ENCODE measurements around the gene MTCL1. TPM values are rescaled to one million over a fixed set of nuclear protein-coding genes. Genes with fewer than 3 reads are reported as not detected.
A peak's percentile ranks its signal among the peaks of the same experiment; 100 is the strongest.

The MTCL1 gene
- total RNA-seq, 1 donor from 2014 or later, result 59.3 TPM

- Mint-ChIP-seq H3K4me3 (ENCODE audit: unreplicated experiment) (no peak overlapping the region), H3K9me3 (ENCODE audit: unreplicated experiment) (peaks cover 5% of the 10 kb centered on the region), H3K4me1 (ENCODE audit: low read depth, unreplicated experiment) (peaks cover 5% of the 10 kb centered on the region), H3K27me3 (ENCODE audit: low read depth, unreplicated experiment) (peaks cover 12% of the 10 kb centered on the region), H3K36me3 (ENCODE audit: low read depth, unreplicated experiment) (peaks cover 2% of the 10 kb centered on the region), H3K27ac (ENCODE audit: unreplicated experiment) (peak overlapping the region; percentile 29)
- no peak overlapping the region for H3K4me2 ChIP-seq (ENCODE audit: low read length)
- TF ChIP-seq CTCF (IDR thresholded peaks at IDR 0.05; ENCODE audit: insufficient read depth, low read depth, low read length), result no peak
- no peak for TF ChIP-seq EZH2 (IDR thresholded peaks at IDR 0.05; ENCODE audit: insufficient read depth, low read length)
- FAIRE-seq (no peak), DNase-seq (ENCODE audit: low read depth) (no peak)
- no peaks in the 10 kb centered on the region for H4K20me1 ChIP-seq (ENCODE audit: insufficient read depth, low read length)
- no peak overlapping the region for H2AFZ ChIP-seq (ENCODE audit: low read depth, low read length)
- no peaks in the 10 kb centered on the region for H3K9me3 ChIP-seq (ENCODE audit: insufficient read depth, low read depth, low read length)
- H3K27ac ChIP-seq (ENCODE audit: low read depth, low read length), result no peak overlapping the region
- H3K27me3 ChIP-seq (ENCODE audit: insufficient read depth, low read length), result no peaks in the 10 kb centered on the region
- no peaks in the 10 kb centered on the region for H3K36me3 ChIP-seq (ENCODE audit: insufficient read depth, low read length)
- peaks cover 15% of the 10 kb centered on the region for H3K4me1 ChIP-seq (ENCODE audit: insufficient read depth, low read length)
- H3K4me3 ChIP-seq (ENCODE audit: insufficient read depth, low read depth, low read length), result no peak overlapping the region
- H3K79me2 ChIP-seq (ENCODE audit: insufficient read depth, low read length), result no peaks in the 10 kb centered on the region
- H3K9ac ChIP-seq (ENCODE audit: low read length), result no peak overlapping the region
These were observed 140.2 kb downstream of the MTCL1 start for GRCh38 chr18:8845506-8845905.

DNA sequence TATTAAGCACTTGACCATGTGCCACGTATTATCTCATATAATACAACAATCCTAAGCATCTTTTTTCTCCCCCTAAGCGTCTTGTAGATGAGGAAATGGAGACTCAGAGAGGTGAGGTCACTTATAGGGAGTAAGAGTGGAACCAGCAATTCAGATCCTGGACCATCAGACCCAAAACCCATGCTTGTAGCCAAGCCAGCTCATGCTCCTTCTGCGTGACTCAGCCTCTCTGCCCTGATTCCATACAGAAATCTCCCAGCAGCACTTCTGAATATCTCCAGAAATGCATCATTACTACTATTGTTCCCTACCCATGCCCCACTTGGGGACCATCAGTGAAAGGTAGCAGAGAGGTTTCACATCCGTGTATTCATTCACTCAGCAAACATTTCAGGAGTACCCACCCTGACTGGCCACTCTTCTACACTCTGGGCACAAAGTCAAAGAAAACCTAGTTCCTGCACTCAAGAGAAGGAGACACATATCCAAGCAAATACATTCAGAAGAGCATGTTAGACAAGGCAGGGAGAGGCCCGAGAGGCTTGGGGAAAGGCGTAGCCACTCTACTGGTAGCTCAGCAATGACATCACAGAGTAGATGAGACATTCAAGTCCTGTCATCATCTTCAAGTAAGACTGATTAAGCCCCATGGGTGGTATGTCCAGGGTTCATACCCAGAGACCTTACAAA lies 141.9 kb downstream of the MTCL1 start:
- peaks cover 2% of the 10 kb centered on the region for H3K4me1 Mint-ChIP-seq (ENCODE audit: low read depth, unreplicated experiment)
- Histone ChIP-seq H3K9ac (ENCODE audit: low read length) (no peak overlapping the region), H3K36me3 (ENCODE audit: insufficient read depth, low read length) (no peaks in the 10 kb centered on the region), H3K9me3 (ENCODE audit: insufficient read depth, low read depth, low read length) (no peaks in the 10 kb centered on the region), H3K79me2 (ENCODE audit: insufficient read depth, low read length) (no peaks in the 10 kb centered on the region), H3K4me3 (ENCODE audit: insufficient read depth, low read depth, low read length) (no peak overlapping the region), H3K4me1 (ENCODE audit: insufficient read depth, low read length) (peaks cover 9% of the 10 kb centered on the region), H4K20me1 (ENCODE audit: insufficient read depth, low read length) (no peaks in the 10 kb centered on the region), H3K27ac (ENCODE audit: low read depth, low read length) (no peak overlapping the region), H3K27me3 (ENCODE audit: insufficient read depth, low read length) (no peaks in the 10 kb centered on the region), H2AFZ (ENCODE audit: low read depth, low read length) (no peak overlapping the region), H3K4me2 (ENCODE audit: low read length) (no peak overlapping the region)
- H3K36me3 Mint-ChIP-seq (ENCODE audit: low read depth, unreplicated experiment), result peaks cover 2% of the 10 kb centered on the region
- peaks cover 12% of the 10 kb centered on the region for H3K27me3 Mint-ChIP-seq (ENCODE audit: low read depth, unreplicated experiment)
- H3K27ac Mint-ChIP-seq (ENCODE audit: unreplicated experiment), result no peak overlapping the region
- no peak overlapping the region for H3K4me3 Mint-ChIP-seq (ENCODE audit: unreplicated experiment)
- DNase-seq (ENCODE audit: low read depth) (peak; percentile 72), FAIRE-seq (no peak)
- peaks cover 5% of the 10 kb centered on the region for H3K9me3 Mint-ChIP-seq (ENCODE audit: unreplicated experiment)
- TF ChIP-seq EZH2 (IDR thresholded peaks at IDR 0.05; ENCODE audit: insufficient read depth, low read length) (no peak), CTCF (IDR thresholded peaks at IDR 0.05; ENCODE audit: insufficient read depth, low read depth, low read length) (no peak)

GRCh38 chr18:8847900-8848299 lies 142.5 kb downstream of the MTCL1 start:
- peaks cover 5% of the 10 kb centered on the region for H3K9me3 Mint-ChIP-seq (ENCODE audit: unreplicated experiment)
- H3K36me3 Mint-ChIP-seq (ENCODE audit: low read depth, unreplicated experiment), result peaks cover 2% of the 10 kb centered on the region
- no peak overlapping the region for H2AFZ ChIP-seq (ENCODE audit: low read depth, low read length)
- H3K4me2 ChIP-seq (ENCODE audit: low read length), result no peak overlapping the region
- H3K9ac ChIP-seq (ENCODE audit: low read length), result no peak overlapping the region
- no peak for DNase-seq (ENCODE audit: low read depth)
- H4K20me1 ChIP-seq (ENCODE audit: insufficient read depth, low read length), result no peaks in the 10 kb centered on the region
- peaks cover 2% of the 10 kb centered on the region for H3K4me1 Mint-ChIP-seq (ENCODE audit: low read depth, unreplicated experiment)
- H3K79me2 ChIP-seq (ENCODE audit: insufficient read depth, low read length), result no peaks in the 10 kb centered on the region
- TF ChIP-seq EZH2 (IDR thresholded peaks at IDR 0.05; ENCODE audit: insufficient read depth, low read length) (no peak), CTCF (IDR thresholded peaks at IDR 0.05; ENCODE audit: insufficient read depth, low read depth, low read length) (no peak)
- no peaks in the 10 kb centered on the region for H3K9me3 ChIP-seq (ENCODE audit: insufficient read depth, low read depth, low read length)
- H3K4me1 ChIP-seq (ENCODE audit: insufficient read depth, low read length), result peaks cover 9% of the 10 kb centered on the region
- H3K27me3 Mint-ChIP-seq (ENCODE audit: low read depth, unreplicated experiment), result peaks cover 11% of the 10 kb centered on the region
- no peaks in the 10 kb centered on the region for H3K27me3 ChIP-seq (ENCODE audit: insufficient read depth, low read length)
- H3K36me3 ChIP-seq (ENCODE audit: insufficient read depth, low read length), result no peaks in the 10 kb centered on the region
- H3K4me3 Mint-ChIP-seq (ENCODE audit: unreplicated experiment), result no peak overlapping the region
- no peak overlapping the region for H3K27ac Mint-ChIP-seq (ENCODE audit: unreplicated experiment)
- FAIRE-seq, result no peak
- no peak overlapping the region for H3K4me3 ChIP-seq (ENCODE audit: insufficient read depth, low read depth, low read length)
- no peak overlapping the region for H3K27ac ChIP-seq (ENCODE audit: low read depth, low read length)
